ENCODE data around the gene ACKR2.

Gene ACKR2

DNA sequence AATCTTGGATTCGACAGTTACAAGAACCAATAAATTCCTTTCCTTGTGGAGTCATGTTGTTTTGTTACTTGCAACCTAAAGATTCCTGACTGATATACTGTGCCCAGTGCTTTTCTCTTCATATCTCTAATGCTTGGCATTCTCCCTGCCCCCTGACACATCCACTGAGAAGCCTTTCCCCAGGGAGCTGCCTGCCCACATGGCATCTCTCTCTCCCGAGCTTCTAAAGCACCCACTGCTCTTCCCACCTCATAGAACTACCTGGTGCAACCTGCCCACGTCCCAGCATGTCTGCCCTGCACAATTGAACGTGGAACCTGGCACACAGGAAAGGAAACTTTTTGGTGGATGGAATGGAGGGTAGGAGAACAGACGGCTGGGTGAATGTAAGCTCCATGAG lies 59.6 kb downstream of the ACKR2 start:
- Histone ChIP-seq H3K9me3 (no peaks in the 10 kb centered on the region), H3K4me3 (no peak overlapping the region)
- in situ Hi-C loops (cut with MboI; ENCODE audit: low sequenced_read_pairs), result loop anchor here (25.0 kb wide), 1 partner anchor 632 kb away; no protein-coding TSS in a partner anchor

DNA sequence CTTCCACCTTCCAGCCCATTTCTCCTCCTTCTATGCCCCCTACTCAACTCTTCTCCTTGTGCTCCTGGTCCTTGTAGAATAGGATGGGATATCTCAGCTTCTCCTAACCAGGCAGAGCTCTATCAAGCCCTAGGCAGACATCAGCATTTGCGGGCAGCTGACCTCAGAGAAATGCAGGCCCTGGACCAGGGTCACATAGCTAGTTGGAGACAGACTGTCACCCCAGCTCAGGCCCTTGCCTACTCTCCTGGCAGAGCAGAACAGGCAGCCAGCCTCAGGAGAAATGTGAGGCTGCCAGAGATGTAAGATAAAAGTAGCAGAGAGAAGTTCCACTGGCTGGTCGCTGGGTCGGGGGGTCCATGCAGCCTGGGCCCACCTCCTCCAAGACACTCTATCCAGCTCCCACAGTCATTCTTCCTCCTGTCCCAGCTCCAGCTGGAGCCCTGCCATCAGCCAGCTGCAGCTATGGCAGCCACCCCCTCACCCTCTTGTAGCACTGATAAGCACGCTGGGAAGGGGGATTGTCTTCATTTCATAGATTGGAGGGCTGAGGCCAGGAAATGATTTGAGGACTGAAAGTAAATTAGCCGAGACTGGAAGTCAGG lies 62.4 kb downstream of the ACKR2 start:
- DNase-seq (ENCODE audit: low spot score in 2 of 2), result no peak
- H3K36me3 ChIP-seq (replicated peaks), result no peaks in the 10 kb centered on the region
- H3K9me3 ChIP-seq, result no peaks in the 10 kb centered on the region
- in situ Hi-C loops (cut with MboI; ENCODE audit: low sequenced_read_pairs), result loop anchor here (25.0 kb wide), 1 partner anchor 634 kb away; no protein-coding TSS in a partner anchor
- no peak overlapping the region for H3K4me3 ChIP-seq
- H3K27me3 ChIP-seq (ENCODE audit: low read depth), result peaks cover 17% of the 10 kb centered on the region; the same call in 1 of the 2 replicates
- H3K4me1 ChIP-seq, result no peaks in the 10 kb centered on the region

More for the DNA sequence above, 59.6 kb downstream of the ACKR2 start:
- Histone ChIP-seq H3K4me1 (no peaks in the 10 kb centered on the region), H3K27me3 (ENCODE audit: low read depth) (peaks cover 11% of the 10 kb centered on the region; the same call in 1 of the 2 replicates), H3K36me3 (replicated peaks) (no peaks in the 10 kb centered on the region)
- no peak for DNase-seq (ENCODE audit: low spot score in 2 of 2)

DNA sequence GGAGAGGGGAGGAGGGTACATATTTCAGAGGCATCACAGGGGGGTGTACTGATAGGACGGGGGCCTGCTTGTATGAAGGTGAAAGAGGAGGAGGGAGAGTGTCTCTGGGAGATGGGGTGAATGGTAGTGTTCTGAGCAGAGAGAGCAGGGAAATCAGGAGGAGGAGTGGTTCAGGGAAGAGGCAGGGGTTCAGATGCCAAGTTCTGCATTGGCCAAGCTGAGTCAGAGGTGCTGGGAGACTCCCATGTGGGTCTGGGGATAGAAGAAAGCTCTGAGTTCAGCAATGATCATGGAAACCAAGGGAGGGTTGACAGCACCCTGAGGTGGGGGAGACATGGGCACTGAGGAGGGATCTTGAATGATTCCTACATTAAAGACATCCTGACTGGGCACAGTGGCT lies 63.5 kb downstream of the ACKR2 start:
- no peak for DNase-seq (ENCODE audit: low spot score in 2 of 2)
- in situ Hi-C loops (cut with MboI; ENCODE audit: low sequenced_read_pairs), result loop anchor here (25.0 kb wide), 1 partner anchor 635 kb away; no protein-coding TSS in a partner anchor
- no peaks in the 10 kb centered on the region for H3K4me1 ChIP-seq
- peaks cover 20% of the 10 kb centered on the region; the same call in 1 of the 2 replicates for H3K27me3 ChIP-seq (ENCODE audit: low read depth)
- H3K4me3 ChIP-seq, result no peak overlapping the region
- H3K9me3 ChIP-seq, result no peaks in the 10 kb centered on the region
- no peaks in the 10 kb centered on the region for H3K36me3 ChIP-seq (replicated peaks)

DNA sequence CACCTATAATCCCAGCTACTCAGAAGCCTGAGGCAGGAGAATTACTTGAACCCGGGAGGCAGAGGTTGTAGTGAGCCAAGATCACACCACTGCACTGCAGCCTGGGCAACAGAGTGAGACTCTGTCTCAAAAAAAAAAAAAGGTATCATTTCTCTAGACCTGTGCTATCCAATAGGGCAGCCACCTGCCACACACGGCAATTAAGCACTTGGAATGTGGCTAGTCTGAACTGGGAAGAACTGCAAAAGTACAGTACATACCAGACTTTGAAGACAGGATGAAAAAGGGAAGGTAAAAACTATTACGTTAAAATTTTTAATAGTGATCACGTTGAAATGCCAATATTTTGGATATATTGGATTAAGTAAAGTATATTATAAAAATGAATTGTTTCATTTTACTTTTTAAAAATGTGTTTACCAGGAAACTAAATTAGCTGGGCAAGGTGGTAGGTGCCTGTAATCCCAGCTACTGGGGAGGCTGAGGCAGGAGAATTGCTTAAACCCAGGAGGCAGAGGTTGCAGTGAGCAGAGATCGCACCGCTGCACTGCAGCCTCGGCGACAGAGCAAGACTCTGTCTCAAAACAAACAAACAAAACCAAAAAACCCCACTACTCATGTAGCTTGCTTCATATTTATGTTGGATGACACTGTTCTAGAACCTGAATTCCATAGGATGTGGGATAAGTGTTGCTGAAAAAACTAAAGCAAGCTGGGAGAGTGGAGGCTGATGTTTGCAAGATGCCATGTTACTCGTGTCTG lies 64.2 kb downstream of the ACKR2 start:
- H3K27me3 ChIP-seq (ENCODE audit: low read depth), result peaks cover 20% of the 10 kb centered on the region; the same call in 1 of the 2 replicates
- no peak overlapping the region for H3K4me3 ChIP-seq
- no peak for DNase-seq (ENCODE audit: low spot score in 2 of 2)
- H3K9me3 ChIP-seq, result no peaks in the 10 kb centered on the region
- H3K4me1 ChIP-seq, result no peaks in the 10 kb centered on the region
- no peaks in the 10 kb centered on the region for H3K36me3 ChIP-seq (replicated peaks)
- in situ Hi-C loops (cut with MboI; ENCODE audit: low sequenced_read_pairs), result loop anchor here (25.0 kb wide), 1 partner anchor 636 kb away; no protein-coding TSS in a partner anchor

DNA sequence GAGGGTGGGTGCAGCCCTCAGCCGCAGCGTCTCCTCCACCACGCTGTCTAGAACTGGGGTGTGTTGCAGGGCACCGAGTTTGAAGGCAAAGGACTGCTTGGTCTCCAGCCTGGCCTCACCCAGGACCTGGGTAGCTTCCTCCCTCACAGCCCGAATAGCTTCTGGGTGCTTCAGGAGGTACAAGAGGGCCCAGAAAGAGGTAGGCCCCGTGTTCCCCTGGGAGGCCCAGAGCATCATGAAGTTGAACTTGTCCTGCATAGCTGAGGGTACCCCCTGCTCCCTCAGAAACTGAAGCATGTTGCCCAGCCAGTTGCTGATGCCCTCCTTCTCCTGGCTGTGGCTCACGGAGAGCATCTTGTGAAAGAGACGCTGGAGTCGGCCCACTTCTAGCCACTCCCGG lies 65.5 kb downstream of the ACKR2 start:
- no peak for DNase-seq (ENCODE audit: low spot score in 2 of 2)
- in situ Hi-C loops (cut with MboI; ENCODE audit: low sequenced_read_pairs), result loop anchor here (25.0 kb wide), 1 partner anchor 637 kb away; no protein-coding TSS in a partner anchor
- Histone ChIP-seq H3K9me3 (no peaks in the 10 kb centered on the region), H3K36me3 (replicated peaks) (no peaks in the 10 kb centered on the region), H3K4me3 (no peak overlapping the region), H3K4me1 (no peaks in the 10 kb centered on the region), H3K27me3 (ENCODE audit: low read depth) (peaks cover 20% of the 10 kb centered on the region; the same call in 1 of the 2 replicates)

DNA sequence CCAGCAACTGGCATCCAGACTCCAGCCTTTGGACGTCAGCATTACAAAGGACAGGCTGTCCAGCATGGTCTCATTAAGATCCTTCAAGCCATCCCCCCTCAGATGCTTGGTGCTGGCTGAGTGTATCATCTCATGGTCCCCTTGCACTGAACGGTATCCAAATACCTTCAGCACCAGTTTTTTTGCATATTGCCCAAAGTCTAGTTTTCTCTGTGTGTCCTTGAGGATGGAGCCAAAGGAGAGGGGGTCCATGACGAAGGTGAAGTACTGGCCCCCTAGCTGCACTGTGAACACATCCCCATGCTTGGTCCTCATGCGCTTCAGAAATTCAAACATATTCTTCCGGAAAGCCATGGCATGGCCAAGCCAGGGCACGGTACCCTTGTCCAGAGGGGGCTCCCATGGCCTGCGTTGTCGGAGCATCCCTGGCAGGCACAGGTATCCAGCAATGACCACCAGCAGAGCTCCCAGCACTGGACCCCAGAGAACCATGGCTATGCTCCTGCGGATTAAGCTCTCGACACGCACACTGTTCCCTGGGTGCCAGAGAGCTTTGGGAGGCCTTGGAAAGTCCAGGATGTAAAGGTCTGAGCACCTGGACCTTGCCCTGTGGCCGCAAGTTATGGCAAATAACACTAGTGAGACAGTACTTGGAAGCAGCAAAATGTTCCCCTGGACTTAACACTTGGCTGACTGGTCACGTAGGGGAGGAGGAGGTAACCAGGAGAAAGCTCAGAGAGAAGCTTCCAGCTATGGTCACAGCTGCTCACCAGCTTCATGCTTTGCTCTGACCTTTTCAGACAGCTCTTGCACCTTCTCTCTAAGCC lies 66.3 kb downstream of the ACKR2 start, which contains the start of gene CYP8B1:
CYP8B1 (minus strand) TSS at position 555 of the 827 bp plus-strand sequence; CDS start at position 492, 63 bp downstream.
- Histone ChIP-seq H3K4me3 (no peak within 1 kb of the TSS), H3K27me3 (ENCODE audit: low read depth) (peaks cover 20% of the 10 kb centered on the region; the same call in 1 of the 2 replicates), H3K36me3 (replicated peaks) (no peaks in the 10 kb centered on the region), H3K9me3 (no peaks in the 10 kb centered on the region), H3K4me1 (peaks cover under 1% of the 10 kb centered on the region; the same call in 1 of the 2 replicates)
- no peak for DNase-seq (ENCODE audit: low spot score in 2 of 2)
- in situ Hi-C loops (cut with MboI; ENCODE audit: low sequenced_read_pairs), result no loop called here

DNA sequence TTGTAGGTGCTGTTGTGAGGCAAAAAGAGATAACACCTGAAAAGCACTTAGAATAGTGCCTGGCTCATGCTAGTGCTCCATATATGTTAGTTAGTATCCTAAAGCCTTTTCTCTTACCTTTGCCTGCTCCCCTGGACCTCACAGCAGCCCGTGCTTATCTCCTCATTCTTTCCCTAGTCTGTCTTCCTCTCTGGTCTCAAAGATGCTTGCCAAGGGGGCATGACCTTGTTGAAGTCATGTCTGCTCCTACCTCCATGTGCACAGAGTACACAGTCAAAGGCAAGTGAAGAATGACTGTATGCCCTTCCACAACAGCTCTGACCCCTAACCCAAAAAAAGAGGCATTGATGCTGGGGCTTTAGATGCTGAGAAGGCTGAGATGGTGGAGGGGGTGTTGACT lies 67.2 kb downstream of the ACKR2 start:
- Histone ChIP-seq H3K36me3 (replicated peaks) (no peaks in the 10 kb centered on the region), H3K4me1 (peaks cover 5% of the 10 kb centered on the region), H3K27me3 (ENCODE audit: low read depth) (peaks cover 20% of the 10 kb centered on the region; the same call in 1 of the 2 replicates), H3K4me3 (no peak overlapping the region), H3K9me3 (no peaks in the 10 kb centered on the region)
- no peak for DNase-seq (ENCODE audit: low spot score in 2 of 2)
- in situ Hi-C loops (cut with MboI; ENCODE audit: low sequenced_read_pairs), result no loop called here

DNA sequence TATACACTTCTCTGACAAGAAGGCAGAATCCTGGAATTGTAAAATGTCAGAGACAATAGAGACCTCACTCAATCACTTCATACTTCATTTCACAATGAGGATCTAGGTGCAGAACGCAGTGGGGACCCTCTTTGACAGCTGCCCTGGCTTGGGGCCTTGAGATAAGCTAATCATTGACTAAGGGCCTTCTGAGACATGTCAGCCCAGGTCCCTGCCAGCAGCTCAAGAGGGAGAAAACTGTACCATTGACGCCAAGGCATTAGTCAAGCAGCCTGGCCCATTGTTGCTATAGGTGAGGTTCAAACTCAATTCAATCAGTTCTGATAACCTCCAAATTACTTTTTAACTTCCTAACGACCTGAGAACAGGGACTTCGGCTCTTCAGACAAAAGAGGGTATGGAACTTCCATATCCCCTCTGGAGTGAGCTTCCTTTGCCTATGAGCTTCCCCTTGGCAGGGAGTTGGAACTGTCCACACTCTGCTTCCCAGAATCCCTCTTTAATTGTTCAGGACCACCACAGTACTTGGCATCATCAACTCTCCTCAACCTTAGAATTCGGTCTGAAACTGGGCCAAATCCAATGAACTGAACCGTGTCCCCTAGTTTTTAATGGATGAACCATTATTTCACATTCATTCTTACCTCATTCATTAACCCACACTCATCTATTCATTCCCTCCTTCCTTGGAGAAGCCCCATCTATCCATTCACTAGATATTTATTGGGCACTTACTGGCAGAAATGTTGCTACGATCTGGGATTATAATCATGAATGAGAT lies 67.9 kb downstream of the ACKR2 start:
- Histone ChIP-seq H3K4me1 (peaks cover 6% of the 10 kb centered on the region), H3K27me3 (ENCODE audit: low read depth) (peaks cover 20% of the 10 kb centered on the region; the same call in 1 of the 2 replicates), H3K9me3 (no peaks in the 10 kb centered on the region), H3K4me3 (no peak overlapping the region), H3K36me3 (replicated peaks) (no peaks in the 10 kb centered on the region)
- in situ Hi-C loops (cut with MboI; ENCODE audit: low sequenced_read_pairs), result no loop called here
- DNase-seq (ENCODE audit: low spot score in 2 of 2), result no peak

DNA sequence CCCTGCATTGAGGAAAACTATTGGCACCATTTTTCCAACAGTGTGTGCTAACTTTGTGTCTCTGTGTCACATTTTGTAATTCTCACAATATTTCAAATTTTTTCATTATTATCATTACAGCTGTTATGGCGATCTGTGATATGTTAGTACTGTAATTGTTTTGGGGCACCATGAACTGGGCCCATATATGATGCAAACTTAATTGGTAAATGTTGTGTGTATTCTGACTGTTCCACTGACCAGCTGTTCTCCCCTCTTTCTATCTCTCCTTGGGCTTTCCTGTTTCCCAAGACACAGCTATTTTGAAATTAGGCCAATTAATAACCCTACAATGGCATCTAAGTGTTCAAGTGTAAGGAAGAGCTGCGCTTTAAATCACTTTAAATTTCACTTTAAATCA lies 68.6 kb downstream of the ACKR2 start:
- no peak for DNase-seq (ENCODE audit: low spot score in 2 of 2)
- Histone ChIP-seq H3K4me3 (no peak overlapping the region), H3K36me3 (replicated peaks) (no peaks in the 10 kb centered on the region), H3K27me3 (ENCODE audit: low read depth) (peaks cover 18% of the 10 kb centered on the region; the same call in 1 of the 2 replicates), H3K4me1 (peaks cover 6% of the 10 kb centered on the region), H3K9me3 (no peaks in the 10 kb centered on the region)
- in situ Hi-C loops (cut with MboI; ENCODE audit: low sequenced_read_pairs), result no loop called here

DNA sequence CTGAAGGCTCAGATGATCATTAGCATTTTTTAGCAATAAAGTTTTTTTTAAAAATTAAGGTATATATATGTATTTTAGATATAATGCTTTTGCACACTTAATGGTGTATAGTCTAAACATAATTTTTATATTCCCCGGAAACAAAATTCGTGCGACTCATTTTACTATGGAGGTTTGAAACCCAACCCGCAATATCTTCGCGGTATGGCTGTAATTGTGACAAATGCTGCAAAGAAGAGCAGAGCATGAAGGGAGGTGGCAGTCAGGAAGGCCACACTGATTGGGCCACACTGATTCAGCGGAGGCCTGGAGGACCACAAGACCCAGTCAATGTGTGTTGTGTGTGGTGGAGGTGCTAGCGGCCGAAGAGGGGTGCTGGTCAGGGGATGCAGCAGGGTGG lies 70.9 kb downstream of the ACKR2 start:
- in situ Hi-C loops (cut with MboI; ENCODE audit: low sequenced_read_pairs), result loop anchor here (10.0 kb wide), 1 partner anchor 95 kb away; no protein-coding TSS in a partner anchor
- H3K9me3 ChIP-seq, result no peaks in the 10 kb centered on the region
- H3K36me3 ChIP-seq (replicated peaks), result no peaks in the 10 kb centered on the region
- no peak for DNase-seq (ENCODE audit: low spot score in 2 of 2)
- peaks cover 6% of the 10 kb centered on the region for H3K4me1 ChIP-seq
- peaks cover 13% of the 10 kb centered on the region; the same call in 1 of the 2 replicates for H3K27me3 ChIP-seq (ENCODE audit: low read depth)
- H3K4me3 ChIP-seq, result no peak overlapping the region

DNA sequence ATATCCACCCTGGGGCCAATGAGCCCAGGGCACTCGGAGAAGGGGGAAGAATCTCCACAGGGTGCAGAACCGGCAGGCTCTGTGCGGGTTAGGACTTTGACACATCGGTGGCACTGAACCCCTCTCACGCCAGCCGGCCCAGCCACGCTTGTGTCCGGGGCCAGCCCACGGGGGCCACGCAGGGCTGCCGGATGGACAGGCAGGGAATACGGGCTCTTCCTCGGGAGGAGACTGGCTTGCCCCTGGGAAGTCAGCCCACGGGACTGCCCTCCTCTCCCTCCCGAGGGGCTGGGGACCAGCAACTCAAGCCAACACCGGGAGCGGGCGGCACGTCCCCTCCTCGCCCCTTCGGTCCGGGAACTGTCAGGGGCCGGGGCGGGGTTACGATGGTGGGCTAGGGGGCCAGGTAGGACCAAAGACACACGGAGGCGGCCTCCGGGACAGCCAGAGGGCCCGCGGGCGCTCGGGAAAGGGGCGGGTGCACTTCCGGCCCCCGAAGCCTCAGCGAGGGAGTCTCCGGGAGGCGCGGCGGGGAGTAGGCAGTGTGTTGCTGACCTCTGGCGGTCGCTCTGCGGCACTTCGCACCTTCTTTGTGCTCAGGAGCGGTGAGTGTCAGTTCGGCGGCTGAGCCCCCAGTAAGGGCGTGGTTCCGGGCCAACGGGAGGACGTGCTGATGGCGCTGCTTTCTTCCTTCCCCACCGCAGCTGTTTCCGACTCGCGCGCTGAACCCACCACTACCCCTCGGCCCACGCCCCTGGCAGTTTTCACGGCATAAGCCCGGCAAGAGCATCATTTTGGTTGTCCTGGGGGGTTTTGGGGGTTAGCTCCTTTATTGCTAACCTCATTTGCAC lies 71.6 kb downstream of the ACKR2 start:
- H3K36me3 ChIP-seq (replicated peaks), result no peaks in the 10 kb centered on the region
- peak; percentile 86 to 92 for DNase-seq (ENCODE audit: low spot score in 2 of 2)
- in situ Hi-C loops (cut with MboI; ENCODE audit: low sequenced_read_pairs), result loop anchor here (10.0 kb wide), 1 partner anchor 96 kb away; no protein-coding TSS in a partner anchor

More for the DNA sequence above, 71.6 kb downstream of the ACKR2 start:
- Histone ChIP-seq H3K9me3 (no peaks in the 10 kb centered on the region), H3K27me3 (ENCODE audit: low read depth) (peaks cover 10% of the 10 kb centered on the region; the same call in 1 of the 2 replicates), H3K4me3 (peak overlapping the region; percentile 43), H3K4me1 (peaks cover 6% of the 10 kb centered on the region)

Measured in HAP-1 (cell line).